Stimulated activated CD4-positive, alpha-beta T cell treated with anti-CD3 and anti-CD28 coated beads, TNF-alpha, amount 100 ng/mL, for 24 hours (primary cell): ENCODE results near the gene ABL1.
"Not testable (repeated sequence)": the region's sequence is repeated elsewhere in the genome, so short reads cannot be mapped to it uniquely, and the experiment has no call there.

Source experiments
- DNase-seq, 3 experiments: peaks; one replicate each; pipeline ENCODE4 v3.0.0-alpha.2; 2020; ENCODE audit warnings: low read depth in 3 of 3

The ABL1 gene

DNA sequence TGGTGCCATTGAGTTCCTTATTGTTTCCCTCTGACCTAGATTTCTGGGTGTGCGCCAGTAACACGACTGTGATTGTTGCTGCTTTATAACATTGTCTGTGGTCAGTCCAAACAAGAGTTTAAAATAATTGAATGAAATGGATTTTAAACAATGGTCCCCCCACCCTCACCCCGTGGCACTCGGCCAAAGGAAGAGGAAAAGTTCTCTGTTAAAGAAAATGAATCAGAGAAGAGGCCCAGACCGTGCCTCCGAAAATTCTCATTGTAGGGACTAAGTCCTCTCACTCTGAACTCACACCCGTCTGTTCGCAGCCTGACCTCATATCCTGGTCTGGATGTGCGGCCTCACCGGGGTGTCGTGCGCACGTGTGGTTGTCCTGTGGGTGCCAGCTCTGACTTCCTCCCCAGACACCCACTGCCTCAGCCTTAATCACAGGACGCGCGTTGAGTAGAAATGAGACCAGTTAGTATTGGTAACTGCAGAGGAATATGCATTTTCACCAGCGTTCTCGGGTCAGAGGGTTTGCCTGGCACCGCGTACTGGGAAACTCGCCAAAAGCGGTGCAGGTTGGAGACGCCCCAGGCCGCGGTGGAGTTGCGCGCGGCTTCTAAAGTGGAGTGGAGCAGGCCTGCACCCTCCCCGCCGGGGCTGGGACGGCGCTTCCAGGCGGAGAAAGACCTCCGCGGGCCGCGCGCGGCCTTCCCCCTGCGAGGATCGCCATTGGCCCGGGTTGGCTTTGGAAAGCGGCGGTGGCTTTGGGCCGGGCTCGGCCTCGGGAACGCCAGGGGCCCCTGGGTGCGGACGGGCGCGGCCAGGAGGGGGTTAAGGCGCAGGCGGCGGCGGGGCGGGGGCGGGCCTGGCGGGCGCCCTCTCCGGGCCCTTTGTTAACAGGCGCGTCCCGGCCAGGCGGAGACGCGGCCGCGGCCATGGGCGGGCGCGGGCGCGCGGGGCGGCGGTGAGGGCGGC, at the start of gene ABL1:
TSS of gene ABL1 (plus strand) at position 884 of the 966 bp plus-strand sequence. CDS start 193 bp downstream, outside the sequence.
- DNase-seq, result peak; percentile 31 to 73 (median 33)

DNA sequence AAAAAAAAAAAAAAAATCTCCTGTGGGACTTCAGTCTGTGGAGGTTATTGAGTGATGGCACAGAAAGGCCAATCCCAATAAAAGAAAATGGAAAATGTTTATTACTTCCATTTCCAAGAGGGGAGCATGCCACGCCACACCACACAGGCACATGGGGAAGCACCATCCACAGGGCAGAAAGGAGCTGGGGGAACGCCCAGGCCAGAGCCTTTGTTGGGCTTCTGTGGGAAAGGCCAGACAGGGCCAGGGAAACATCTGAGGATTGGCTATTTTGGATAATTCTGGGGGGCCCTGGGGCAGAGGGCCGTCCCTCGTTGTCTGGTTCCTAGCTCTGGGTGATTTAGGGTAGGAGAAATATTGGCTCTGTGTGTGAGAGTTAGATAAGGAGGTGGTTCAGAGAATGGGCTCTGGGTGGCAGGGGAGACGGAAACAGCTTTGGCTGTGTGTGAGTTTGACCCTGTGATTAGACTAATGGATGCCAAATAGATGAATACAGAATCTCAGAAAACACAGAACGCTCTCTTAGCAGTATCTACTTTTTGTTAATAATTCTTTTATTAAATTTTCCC, 49.0 kb upstream of the ABL1 start:
- no peak for DNase-seq

DNA sequence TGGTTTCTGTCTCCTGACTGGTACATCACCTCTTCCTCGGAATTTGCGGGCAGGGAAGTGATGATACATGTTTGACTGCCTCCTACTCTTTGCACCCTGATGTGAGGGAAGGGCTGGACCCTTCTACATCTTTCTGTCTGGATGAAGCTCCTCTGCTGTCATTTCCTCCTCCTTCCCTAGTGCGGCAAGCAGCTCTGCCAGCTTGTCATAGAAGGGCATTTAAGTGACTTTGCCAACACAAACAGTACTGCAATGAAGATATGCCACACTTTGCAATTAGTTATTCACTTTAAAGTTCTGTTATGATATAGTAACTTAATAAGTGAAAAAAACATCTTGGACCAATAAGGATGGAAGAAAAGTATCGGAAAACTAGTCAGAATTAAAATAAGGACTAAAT, 48.5 kb upstream of the ABL1 start:
- no peak for DNase-seq

DNA sequence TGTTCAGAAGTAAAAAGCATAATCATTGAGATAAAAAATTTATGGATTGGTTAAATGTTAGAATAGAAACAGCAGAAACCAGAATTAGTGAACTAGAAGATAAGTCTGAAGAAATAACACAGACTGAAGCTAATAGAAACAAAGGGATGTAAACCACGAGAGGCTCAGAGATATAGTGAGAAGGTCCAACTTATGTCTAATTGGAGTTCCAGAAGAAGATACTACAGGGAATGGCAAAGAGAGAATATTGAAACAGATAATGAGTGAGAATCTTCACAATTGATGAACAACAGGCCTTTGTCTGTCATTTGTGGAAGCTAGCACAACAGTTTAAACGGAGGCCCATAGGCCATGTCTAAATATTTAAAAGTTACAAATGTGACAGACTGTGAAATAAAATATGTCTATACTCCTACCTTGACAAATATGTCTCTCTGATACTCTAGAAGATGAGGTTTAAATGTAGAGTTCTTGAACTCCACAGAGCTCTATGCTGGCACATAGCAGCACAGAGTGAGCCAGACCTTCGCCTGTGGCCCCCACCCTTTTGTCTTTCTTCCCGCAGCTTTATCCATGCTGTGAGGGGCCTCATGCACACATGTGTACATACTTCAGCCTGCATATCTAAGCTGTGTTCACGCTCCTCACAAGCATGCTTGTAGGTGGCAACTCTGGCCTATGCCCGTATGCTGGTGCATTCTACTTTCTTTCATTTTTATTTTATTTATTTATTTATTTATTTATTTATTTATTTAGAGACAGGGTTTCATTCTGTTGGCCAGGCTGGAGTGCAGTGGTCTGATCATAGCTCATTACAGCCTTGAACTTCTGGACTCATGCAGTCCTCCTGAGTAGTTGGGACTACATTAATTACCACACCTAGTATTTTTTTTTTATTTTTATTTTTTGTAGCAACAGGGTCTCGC, 45.0 kb upstream of the ABL1 start:
- no peak for DNase-seq

DNA sequence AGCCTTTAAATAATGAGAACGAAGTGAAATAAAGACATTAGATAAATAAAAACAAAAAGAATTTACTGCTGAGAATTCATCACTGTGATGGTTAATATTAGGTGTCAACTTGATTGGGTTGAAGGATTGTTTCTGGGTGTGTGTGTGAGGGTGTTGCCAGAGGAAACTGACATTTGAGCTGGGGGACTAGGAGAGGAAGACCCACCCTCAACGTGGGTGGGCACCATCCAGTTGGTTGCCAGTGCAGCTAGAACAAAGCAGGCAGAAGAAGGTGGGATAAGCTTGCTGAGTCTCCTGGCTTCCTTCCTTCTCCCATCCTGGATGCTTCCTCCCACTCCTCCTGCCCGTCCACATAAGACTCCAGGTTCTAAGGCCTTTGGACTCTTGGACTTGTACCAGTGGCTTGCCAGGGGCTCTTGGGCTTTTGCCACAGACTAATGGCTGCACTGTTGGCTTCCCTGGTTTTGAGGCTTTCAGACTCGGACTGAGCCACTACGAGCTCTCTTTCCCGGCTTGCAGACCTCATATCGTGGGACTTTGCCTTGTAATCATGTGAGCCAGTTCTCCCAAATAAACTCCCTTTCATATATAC, 43.7 kb upstream of the ABL1 start:
- DNase-seq, result no peak

DNA sequence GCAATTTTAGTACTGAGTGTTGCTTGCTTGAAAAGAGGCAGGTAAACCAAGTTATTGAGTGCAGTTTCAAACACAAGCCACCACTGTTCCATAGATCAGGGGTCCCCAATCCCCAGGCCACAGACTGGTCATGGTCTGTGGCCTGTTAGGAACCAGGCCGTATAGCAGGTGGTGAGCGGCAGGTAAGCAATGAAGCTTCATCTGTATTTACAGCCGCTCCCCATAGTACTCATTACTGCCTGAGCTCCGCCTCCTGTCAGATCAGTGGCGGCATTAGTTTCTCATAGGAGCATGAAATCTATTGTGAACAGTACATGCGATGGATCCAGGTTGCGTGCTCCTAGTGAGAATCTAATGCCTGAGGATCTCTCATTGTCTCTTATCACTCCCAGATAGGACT, 41.5 kb upstream of the ABL1 start:
- DNase-seq, result no peak

DNA sequence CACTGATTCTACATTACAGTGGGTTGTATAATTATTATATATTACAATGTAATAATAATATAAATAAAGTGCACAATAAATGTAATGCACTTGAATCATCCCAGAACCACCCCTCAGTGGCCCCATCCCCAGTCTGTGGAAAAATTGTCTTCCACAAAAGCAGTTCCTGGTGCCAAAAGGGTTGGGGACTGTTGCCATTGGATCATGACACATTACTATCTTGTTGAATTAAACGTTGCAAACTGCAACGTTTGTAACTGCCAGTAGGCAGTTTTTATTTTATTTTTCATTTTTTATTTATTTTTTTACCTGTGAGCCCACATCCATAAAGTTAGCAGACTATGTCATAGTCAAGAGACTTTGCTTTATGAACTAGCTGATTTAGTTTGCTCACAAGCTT, 41.0 kb upstream of the ABL1 start:
- DNase-seq, result not testable (repeated sequence)

DNA sequence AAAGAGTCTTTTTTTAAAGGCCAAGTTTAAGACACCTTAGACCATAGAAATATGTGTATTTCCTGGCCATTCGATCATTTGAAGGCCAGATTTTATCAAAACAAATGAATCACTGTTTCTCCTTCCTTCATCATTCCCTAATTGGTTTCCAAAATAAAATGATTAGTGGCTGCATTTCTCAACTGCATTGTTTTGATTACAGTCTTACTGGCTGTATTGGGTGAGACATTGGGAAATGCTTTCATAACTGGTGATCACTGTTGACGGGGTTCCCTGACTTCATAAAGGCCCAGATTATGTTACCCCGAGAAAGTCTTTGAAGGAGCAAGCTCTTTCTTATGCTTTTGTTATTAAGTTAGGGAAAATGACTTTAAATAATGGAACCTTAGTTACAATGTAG, 40.6 kb upstream of the ABL1 start:
- DNase-seq, result not testable (repeated sequence)

DNA sequence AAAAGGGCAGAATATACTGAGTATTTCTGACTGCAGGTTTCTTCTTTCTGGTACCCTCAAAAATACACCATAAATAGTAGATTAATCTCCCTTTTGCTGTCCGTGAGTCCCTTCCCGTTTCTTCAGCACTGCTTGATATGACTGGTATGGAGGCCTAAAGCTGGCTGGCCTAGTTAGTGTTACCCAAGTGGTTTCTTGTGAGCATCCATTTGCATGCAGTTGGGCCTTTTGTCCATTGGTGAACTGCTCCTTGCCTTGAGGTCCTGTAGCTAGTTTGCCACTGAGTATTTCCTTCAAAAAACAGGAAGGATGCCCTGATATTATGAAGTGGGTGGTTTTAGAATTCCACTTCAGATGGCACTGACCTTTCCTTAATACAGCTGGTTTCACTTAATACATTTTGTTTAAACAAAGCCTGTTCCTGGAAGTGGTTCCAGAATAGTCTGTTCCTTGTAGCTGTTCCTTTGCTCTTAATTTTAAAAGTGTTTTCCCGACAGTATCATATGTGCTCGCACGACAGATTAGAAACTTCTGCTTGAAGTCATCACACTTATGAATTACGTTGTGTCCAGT, 40.0 kb upstream of the ABL1 start:
- DNase-seq, result no peak

DNA sequence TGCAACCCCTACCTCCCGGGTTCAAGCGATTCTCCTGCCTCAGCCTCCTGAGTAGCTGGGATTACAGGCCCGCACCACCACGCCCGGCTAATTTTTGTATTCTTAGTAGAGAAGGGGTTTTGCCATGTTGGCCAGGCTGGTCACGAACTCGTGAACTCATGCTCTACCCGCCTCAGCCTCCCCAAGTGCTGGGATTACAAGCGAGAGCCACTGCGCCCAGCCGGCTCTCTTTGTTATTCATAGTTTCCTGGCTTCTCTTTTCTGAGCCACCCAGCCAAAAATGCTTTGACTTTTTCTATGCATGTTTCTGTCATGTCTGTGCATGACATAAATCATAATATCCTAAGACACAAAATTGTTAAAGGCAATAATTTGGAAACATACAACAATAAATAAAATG, 31.9 kb upstream of the ABL1 start:
- DNase-seq, result not testable (repeated sequence)

DNA sequence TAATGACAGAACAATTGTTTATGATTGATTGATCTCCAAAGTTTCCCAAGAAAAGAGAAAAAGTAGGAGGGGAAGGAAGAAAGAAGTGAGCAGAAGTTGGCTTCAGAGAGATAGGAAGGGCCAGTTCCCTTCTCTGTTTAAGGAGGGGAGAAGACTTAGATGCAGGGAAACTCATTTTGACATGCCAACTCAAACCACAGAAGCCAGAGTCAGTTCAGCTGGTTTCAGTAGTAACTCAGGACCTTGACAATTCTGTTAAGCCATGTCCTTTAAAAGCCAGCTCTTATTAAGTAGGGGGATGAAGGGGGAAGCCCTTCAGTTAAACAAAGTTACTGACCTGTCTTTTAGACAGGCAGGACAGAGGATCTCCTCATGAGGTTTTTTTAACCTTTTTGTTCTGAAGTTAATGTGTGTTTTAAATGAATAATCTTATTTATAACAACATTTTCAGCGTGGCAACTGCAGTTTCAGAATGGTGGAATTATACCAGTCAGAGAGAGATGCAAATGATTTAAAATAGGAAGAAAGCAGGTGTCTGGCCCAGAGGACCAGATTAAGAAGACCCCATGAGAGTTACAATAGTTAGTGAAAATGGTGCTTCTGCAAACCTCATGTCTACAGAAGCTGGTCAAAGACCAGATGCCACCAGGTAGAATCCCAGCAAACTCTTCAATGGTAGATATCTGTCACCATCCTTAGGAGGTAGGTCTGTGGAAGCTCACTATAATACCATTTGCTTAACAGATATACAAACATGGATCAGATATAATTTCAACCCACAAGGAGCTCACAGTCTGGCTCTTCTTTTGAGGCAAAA, 29.3 kb upstream of the ABL1 start:
- no peak for DNase-seq

DNA sequence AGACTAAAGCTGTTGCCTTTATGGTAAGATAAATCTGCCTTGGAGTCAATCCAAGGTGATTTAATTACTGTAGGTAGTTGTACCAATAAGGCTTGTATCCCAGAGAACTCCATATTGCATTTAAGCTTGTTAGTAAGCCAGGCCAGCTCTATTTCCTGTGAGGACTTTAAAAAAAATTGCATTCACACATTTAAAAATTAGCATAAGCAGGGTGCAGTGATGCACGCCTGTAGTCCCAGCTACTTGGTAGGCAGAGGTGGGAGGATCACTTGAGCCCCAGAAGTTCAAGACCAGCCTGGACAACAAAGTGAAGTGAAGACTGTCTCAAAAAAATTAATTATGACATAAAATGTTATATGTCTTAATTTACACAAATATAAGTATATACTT, 28.7 kb upstream of the ABL1 start:
- no peak for DNase-seq

DNA sequence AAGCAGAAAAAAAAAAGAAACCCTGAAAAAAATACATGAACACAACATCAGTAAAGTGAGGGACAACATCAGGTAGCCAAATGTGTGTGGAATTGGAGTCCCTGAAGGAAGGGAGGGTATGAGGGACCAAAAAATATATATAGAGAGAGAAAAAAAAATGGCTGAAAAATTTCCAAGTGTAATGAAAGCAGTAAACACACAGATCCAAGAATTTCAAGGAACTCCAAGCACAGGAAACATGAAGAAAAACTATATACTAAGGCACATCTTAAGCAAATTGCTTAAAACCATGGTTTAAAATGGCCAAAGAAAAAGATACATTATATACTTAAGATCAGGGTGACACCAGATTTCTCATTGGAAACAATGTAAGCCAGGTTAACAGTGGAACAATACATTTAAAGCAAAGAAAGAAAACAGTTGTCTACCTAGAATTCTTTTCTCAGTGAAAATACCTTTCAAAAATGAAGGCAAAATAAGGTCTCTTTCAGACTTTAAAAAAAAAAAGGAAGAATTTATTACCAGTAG, 24.4 kb upstream of the ABL1 start:
- no peak for DNase-seq

DNA sequence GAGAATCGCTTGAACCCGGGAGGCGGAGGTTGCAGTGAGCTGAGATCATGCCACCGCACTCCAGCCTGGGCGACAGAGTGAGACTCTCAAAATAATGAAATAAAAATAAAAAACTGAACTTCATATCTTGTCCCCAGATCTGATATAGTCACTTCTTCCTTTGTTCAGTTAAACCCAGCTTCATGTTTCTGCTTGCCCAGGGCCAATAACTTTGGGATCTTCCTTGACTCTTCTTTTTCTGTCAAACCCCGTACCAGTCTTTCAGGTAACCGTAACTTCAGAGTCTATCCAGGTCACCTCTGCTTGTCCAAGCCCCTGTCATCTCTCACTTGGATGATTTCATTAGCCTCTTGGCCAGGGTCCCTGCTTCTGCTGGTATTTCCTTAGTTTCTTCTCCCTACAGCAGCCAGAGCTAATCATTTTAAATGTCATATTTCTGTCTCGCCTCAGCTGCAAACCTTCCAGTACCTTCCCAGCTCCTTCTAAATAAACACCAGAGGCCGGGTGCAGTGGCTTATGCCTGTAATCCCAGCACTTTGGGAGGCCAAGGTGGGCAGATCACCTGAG, 19.7 kb upstream of the ABL1 start:
- DNase-seq, result no peak

DNA sequence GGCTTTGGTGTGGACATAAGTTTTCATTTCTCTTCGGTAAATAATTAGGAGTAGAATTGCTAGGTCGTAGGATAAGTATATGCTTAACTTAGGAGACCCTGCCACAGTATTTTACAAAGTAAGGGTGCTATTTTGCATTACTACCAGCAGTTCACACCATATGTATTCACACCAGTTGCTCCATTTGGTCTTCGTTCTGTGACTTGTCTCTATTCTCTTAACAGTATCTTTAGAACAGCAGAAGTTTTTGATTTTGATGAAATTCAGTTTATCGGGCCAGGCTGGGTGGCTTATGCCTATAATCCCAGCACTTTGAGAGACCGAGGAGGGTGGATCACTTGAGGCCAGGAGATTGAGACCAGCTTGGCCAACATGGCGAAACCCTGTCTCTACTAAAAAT, 17.1 kb upstream of the ABL1 start:
- no peak for DNase-seq

DNA sequence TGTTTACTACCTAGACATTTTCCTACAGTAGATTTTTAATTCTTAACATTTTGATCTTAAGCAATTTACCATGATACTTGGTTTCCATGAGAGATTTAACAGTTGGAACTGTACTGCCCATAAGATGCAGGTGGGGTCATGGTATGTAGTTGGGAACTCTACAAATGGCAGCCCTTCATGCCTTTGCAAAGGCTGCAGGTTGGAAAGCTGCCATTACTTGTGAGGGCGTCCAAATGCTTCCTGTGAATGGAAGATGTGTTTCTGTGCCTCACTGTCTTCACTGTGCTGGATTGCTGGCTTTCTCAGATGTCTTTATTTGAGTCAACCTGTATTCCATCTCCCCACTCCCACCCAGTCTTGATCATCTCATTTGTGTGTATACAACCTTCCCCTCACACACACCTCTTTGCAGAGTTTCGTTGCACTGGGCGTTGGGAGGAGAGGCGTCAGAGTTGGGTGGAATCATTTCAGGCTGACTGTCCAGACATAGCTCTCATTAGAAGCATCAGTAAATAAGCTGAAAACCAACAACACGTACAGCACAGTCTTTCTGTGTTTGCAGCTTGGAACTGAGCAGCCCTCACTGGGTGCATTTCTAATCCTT, 14.8 kb upstream of the ABL1 start:
- no peak for DNase-seq

DNA sequence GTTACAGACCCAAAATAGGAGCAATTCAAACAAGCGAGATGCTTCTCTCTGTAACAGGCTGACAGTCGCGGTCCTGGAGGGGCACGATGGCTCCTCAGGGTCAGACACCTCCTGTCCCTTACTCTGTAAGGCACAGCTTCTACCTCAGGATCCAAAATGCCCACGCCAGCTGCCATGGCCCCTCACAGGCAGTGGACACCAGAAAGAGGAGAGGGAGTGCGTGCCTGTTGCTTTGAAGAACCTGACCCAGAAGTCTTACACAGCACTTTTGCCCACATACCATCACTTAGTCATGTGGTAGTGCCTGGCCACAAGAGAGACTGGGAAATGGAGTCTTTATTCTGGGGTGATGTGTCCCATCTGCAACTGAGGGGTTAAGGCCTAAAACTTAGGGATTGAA, 11.6 kb upstream of the ABL1 start:
- no peak for DNase-seq

DNA sequence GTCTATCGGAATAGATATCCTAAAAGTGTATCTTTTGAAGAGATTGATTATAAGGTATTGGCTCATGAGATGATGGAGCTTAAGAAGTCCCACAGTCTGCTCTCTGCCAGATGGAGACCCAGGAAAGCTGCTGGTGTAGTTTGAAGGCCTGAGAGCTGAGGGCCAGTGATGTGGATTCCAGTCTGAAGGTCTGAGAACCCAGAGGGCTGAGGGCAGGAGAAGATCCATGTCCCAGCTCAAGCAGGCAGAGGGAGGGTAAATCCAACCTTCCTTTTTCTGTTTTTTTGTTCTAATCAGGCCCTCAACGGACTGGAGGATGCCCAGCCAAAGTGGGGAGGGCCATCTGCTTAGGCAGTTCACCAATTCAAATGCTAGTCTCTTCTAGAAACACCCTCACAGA, 11.0 kb upstream of the ABL1 start:
- DNase-seq, result no peak

DNA sequence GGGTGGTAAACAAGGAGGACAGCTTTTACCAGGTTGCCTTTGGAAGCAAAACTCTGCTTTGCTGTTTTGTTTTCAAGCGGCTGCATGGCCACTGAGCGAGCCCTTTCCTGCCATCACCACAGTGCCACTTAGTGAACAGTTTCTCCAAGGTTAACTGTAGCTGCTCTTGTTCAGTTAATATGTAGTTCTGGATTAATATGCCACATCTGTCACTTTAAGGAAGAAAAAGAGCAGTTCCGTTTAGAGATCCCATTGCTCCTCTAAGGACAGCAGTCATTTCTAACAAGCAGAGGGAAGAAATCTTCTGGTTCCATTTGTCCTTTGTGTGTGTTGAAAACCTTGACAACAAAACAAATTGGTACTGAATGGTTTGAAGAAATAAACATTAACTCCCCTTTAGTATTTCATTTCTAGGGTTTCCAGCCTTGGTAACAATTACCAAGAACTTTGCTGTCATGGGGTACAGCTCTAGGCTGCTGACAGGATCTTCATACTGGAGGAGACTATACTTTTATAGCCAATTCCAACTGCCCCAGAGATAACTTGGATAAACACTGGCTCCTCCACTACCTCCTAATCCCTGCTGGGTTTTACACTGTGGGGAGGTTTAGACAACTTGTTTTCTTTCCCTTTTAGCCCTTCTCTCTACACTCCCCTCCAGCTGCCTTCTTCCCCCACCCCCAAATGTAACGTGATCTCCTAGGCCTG, 10.3 kb upstream of the ABL1 start:
- DNase-seq, result no peak
